Heart left ventricle (tissue), 16 donors: ENCODE data around the gene JOSD1. TPM values are rescaled to one million over a fixed set of nuclear protein-coding genes. Genes with fewer than 3 reads are reported as not detected.

Experiments used
- ATAC-seq, 4 donors: fragments of 200-7000 bp; cut with Tn5 transposase; one replicate each; pipeline ENCODE4 v1.9.1; 2020 to 2022; ENCODE audit warnings: moderate library complexity in 4 of 4, mild to moderate bottlenecking in 3 of 4, moderate number of reproducible peaks in 1 of 4
- DNase-seq, 5 donors: peaks; one replicate each; pipeline ENCODE4 v3.0.0-alpha.2; 2020
- H3K27ac ChIP-seq, 12 donors: fragments of 200-600 bp; sonication (generic) in 4 of 12; one replicate each; pipeline versions ENCODE4 v1.5.0 to v1.8.0; 2016 to 2022; ENCODE audit warnings: mild to moderate bottlenecking in 2 of 12
- H3K27me3 ChIP-seq, 9 donors: fragments of 200-600 bp; sonication (generic) in 2 of 9; one replicate each; pipeline versions ENCODE4 v1.5.1 to v1.8.0; 2016 to 2022; ENCODE audit warnings: mild to moderate bottlenecking in 3 of 9
- H3K36me3 ChIP-seq, 9 donors: fragments of 200-600 bp; sonication (generic) in 2 of 9; one replicate each; pipeline versions ENCODE4 v1.5.0 to v1.8.0; 2018 to 2022; ENCODE audit warnings: mild to moderate bottlenecking in 2 of 9
- H3K4me1 ChIP-seq, 12 donors: fragments of 200-600 bp; sonication (generic) in 4 of 12; one replicate each; pipeline versions ENCODE4 v1.5.0 to v1.8.0; 2016 to 2022; ENCODE audit warnings: mild to moderate bottlenecking in 3 of 12
- H3K4me3 ChIP-seq, 12 donors: fragments of 200-600 bp; sonication (generic) in 4 of 12; one replicate each; pipeline versions ENCODE4 v1.5.0 to v1.8.0; 2017 to 2022; ENCODE audit warnings: mild to moderate bottlenecking in 9 of 12, moderate library complexity in 4 of 12
- H3K9me3 ChIP-seq, 12 donors: fragments of 200-600 bp; sonication (generic) in 4 of 12; one replicate each; pipeline versions ENCODE4 v1.5.0 to v1.8.0; 2016 to 2022; ENCODE audit warnings: mild to moderate bottlenecking in 1 of 12
- POLR2A ChIP-seq, 2 donors: fragments of 450-650 bp; IDR thresholded peaks; one replicate each; pipeline ENCODE4 v1.6.1; 2017; ENCODE audit warnings: antibody characterized with exemption in 2 of 2, mild to moderate bottlenecking in 2 of 2, moderate library complexity in 2 of 2
- WGBS, 4 donors: extraction: QIAGEN DNeasy Blood & Tissue Kit in 2 of 4; methylation state at CpG; one replicate each; pipeline versions ENCODE4 v1.1.5 to v1.1.7; 2013 to 2018; 5-methylcytosine and 5-hydroxymethylcytosine counted together
- intact Hi-C, 10 donors: fragments of 100-400 bp; cut with DNase I; formaldehyde crosslinking; loops; one replicate each; pipeline versions ENCODE4 v1.11.1 to v1.14.2; 2022
- polyA plus RNA-seq, 2 donors: library from polyadenylated mRNA; stranded (reverse); fragments of 200-250 nt; gene quantifications; one replicate each; pipeline ENCODE4 v1.2.3, GENCODE V29; 2013
- total RNA-seq, 9 donors: library from RNA; depleted of rRNA in 2 of 9; stranded (reverse); fragments of >200 nt in 2 of 9; fragmentation: NEBNext Ultra II Directional in 3 of 9; extraction: Animal tissue kit (Norgen Biotek cat#: 25700) in 3 of 9; gene quantifications; one replicate each; pipeline versions ENCODE4 v1.1.0 to v1.2.4, GENCODE V29; 2016 to 2023
- TF ChIP-seq, protein P1 (sequence below), 12 donors: fragments of 200-600 bp; sonication (generic) in 4 of 12; IDR thresholded peaks; one replicate each; pipeline versions ENCODE4 v1.5.0 to v1.8.0; 2018 to 2022; ENCODE audit warnings: antibody characterized with exemption in 12 of 12, mild to moderate bottlenecking in 5 of 12
- donor health status: ischemic (EF 13 %, LVEDD 7.1; RV severe dilation, severe dysfunction).
- donor health status: healthy with polysubstance abuse.
- donor health status: DM: no; HTN: yes; CAD: no.
- donor health status: DM: no; HTN: no; CAD: no.
- donor health status: ischemic (EF 25% LVEDD 6.9; RV normal size, moderate dysfunction).
- donor health status: ischemic (EF 25% LVEDD 5.7; RV mildly dilated, moderate dysfunction).
- donor health status: healthy.
- donor health status: DM: yes; HTN: yes; CAD: no.
- donor health status: ischemic (EF 35%, LVEDD 5.7; RV mildly dilated, moderate dysfunction).
- donor health status: nonischemic (EF 11% LVEDD 7.7; RV severe dilation, severe dysfunction).
- donor health status: DM: yes; HTN: yes; CAD: no.
- donor health status: PGD.
- donor health status: ischemic (EF 29% LVEDD 5.4; RV normal size, mild dysfunction).
- donor health status: nonischemic (EF 23%, LVEDD 6.1; RV moderate dilation, normal function).

The JOSD1 gene
- total and polyA plus RNA-seq, 11 donors = 7.8 to 34.0 (median 22.8) TPM

GRCh38 chr22:38721551-38721950 is 20.8 kb upstream of the JOSD1 start:
- H3K36me3 ChIP-seq = peaks cover 0 to 99% (median 83%) of the 10 kb centered on the region in 9 donors
- TF ChIP-seq POLR2A (IDR thresholded peaks at IDR 0.05) = no peak
- TF ChIP-seq, protein P1, sequence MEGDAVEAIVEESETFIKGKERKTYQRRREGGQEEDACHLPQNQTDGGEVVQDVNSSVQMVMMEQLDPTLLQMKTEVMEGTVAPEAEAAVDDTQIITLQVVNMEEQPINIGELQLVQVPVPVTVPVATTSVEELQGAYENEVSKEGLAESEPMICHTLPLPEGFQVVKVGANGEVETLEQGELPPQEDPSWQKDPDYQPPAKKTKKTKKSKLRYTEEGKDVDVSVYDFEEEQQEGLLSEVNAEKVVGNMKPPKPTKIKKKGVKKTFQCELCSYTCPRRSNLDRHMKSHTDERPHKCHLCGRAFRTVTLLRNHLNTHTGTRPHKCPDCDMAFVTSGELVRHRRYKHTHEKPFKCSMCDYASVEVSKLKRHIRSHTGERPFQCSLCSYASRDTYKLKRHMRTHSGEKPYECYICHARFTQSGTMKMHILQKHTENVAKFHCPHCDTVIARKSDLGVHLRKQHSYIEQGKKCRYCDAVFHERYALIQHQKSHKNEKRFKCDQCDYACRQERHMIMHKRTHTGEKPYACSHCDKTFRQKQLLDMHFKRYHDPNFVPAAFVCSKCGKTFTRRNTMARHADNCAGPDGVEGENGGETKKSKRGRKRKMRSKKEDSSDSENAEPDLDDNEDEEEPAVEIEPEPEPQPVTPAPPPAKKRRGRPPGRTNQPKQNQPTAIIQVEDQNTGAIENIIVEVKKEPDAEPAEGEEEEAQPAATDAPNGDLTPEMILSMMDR (IDR thresholded peaks at IDR 0.05) = no peak
- no peaks in the 10 kb centered on the region for H3K9me3 ChIP-seq
- no peak overlapping the region for H3K27ac ChIP-seq
- no peaks in the 10 kb centered on the region for H3K27me3 ChIP-seq
- H3K4me3 ChIP-seq = no peak overlapping the region
- H3K4me1 ChIP-seq = peaks cover 0 to 14% (median 3%) of the 10 kb centered on the region in 12 donors
- WGBS, 4 donors = 89 to 93% (median 90%) methylated on average over 7 of the region's 7 CpGs
- intact Hi-C loops = no loop called here
- no peak for ATAC-seq
- no peak for DNase-seq

DNA sequence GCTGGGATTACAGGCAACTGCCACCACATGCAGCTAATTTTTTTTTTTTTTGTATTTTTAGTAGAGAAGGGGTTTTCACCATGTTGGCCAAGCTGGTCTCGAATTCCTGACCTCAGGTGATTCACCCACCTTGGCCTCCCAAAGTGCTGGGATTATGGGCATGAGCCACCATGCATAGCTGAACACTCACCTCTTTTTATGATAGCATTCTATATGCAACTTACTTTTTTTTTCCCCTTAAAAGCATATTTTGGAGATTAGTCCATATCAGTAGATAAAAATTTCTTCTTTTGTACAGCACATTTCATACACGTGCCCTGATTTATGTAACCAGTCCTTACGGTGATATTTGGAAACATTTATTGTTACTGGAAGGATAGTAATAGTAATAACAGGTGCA is 19.6 kb upstream of the JOSD1 start:
- TF ChIP-seq, protein P1 (IDR thresholded peaks at IDR 0.05) = no peak
- TF ChIP-seq POLR2A (IDR thresholded peaks at IDR 0.05) = no peak
- ATAC-seq (no peak), DNase-seq (no peak)
- peaks cover 0 to 97% (median 78%) of the 10 kb centered on the region in 9 donors for H3K36me3 ChIP-seq
- H3K27me3 ChIP-seq = no peaks in the 10 kb centered on the region
- H3K9me3 ChIP-seq = no peaks in the 10 kb centered on the region
- WGBS, 4 donors = 96 to 98% (median 97%) methylated on average over 3 of the region's 3 CpGs
- no peak overlapping the region for H3K4me3 ChIP-seq
- intact Hi-C loops = no loop called here
- peaks cover 0 to 13% (median 3%) of the 10 kb centered on the region in 12 donors for H3K4me1 ChIP-seq
- H3K27ac ChIP-seq = no peak overlapping the region

GRCh38 chr22:38719196-38719595 is 18.5 kb upstream of the JOSD1 start:
- peak in 1 of 5 donors; percentile 13 for DNase-seq

GRCh38 chr22:38718414-38718813 is 17.7 kb upstream of the JOSD1 start:
- Histone ChIP-seq H3K9me3 (no peaks in the 10 kb centered on the region), H3K4me3 (no peak overlapping the region), H3K4me1 (peaks cover 0 to 28% (median 17%) of the 10 kb centered on the region in 12 donors), H3K27ac (peak overlapping the region in 2 of 12 donors; percentile 25 to 49), H3K27me3 (no peaks in the 10 kb centered on the region), H3K36me3 (peaks cover 0 to 81% (median 58%) of the 10 kb centered on the region in 9 donors)
- 34 to 50% (median 42%) methylated on average over 6 of the region's 6 CpGs for WGBS, 4 donors
- peak in 2 of 5 donors; percentile 36 to 63 for DNase-seq
- ATAC-seq = peak in 3 of 4 donors; percentile 66 to 89 (median 86)
- intact Hi-C loops = loop anchor here in 1 of 10 donors (5.0 kb wide), 1 partner anchor 34 kb away; no protein-coding TSS in a partner anchor
- TF ChIP-seq, protein P1 (IDR thresholded peaks at IDR 0.05) = peak in 8 of 12 donors; percentile 21 to 60 (median 34)
- TF ChIP-seq POLR2A (IDR thresholded peaks at IDR 0.05) = no peak

More at GRCh38 chr22:38719196-38719595, 18.5 kb upstream of the JOSD1 start:
- WGBS, 4 donors = 93 to 95% (median 93%) methylated on average over 6 of the region's 6 CpGs
- Histone ChIP-seq H3K4me1 (peaks cover 0 to 21% (median 10%) of the 10 kb centered on the region in 12 donors), H3K36me3 (peaks cover 0 to 89% (median 66%) of the 10 kb centered on the region in 9 donors), H3K27ac (peak overlapping the region in 1 of 12 donors; percentile 49), H3K4me3 (no peak overlapping the region), H3K27me3 (no peaks in the 10 kb centered on the region), H3K9me3 (no peaks in the 10 kb centered on the region)
- ATAC-seq = no peak
- TF ChIP-seq POLR2A (IDR thresholded peaks at IDR 0.05) = no peak
- TF ChIP-seq, protein P1 (IDR thresholded peaks at IDR 0.05) = no peak
- intact Hi-C loops = loop anchor here in 1 of 10 donors (5.0 kb wide), 1 partner anchor 33 kb away; no protein-coding TSS in a partner anchor
